RWPE2 (cell line): ENCODE data around the gene C4orf33.

Source experiments
- ATAC-seq: fragments of 200-7000 bp; cut with Tn5 transposase; 3 replicates; pipeline ENCODE4 v1.9.1; 2021; ENCODE audit warnings: low read depth
- DNase-seq: peaks from one replicate; pipeline ENCODE4 v3.0.0-alpha.2; 2020; ENCODE audit warnings: low spot score
- H3K27ac ChIP-seq: fragments of 450-650 bp; 2 replicates; pipeline ENCODE4 v1.5.1; 2017; ENCODE audit warnings: mild to moderate bottlenecking; ENCODE audit not compliant: poor library complexity, severe bottlenecking
- H3K27me3 ChIP-seq: fragments of 250-450 bp; sonication (Bioruptor Pico); 2 replicates; pipeline ENCODE4 v1.5.1; 2021; ENCODE audit warnings: mild to moderate bottlenecking, moderate library complexity; ENCODE audit not compliant: insufficient read depth, poor library complexity, severe bottlenecking
- H3K36me3 ChIP-seq: fragments of 250-450 bp; sonication (Bioruptor Pico); 2 replicates; pipeline ENCODE4 v1.5.1; 2020; ENCODE audit warnings: low read depth, mild to moderate bottlenecking, moderate library complexity
- H3K4me1 ChIP-seq: fragments of 250-450 bp; sonication (Bioruptor Pico); 2 replicates; pipeline ENCODE4 v1.5.1; 2021; ENCODE audit warnings: mild to moderate bottlenecking, moderate library complexity; ENCODE audit not compliant: insufficient read depth, poor library complexity, severe bottlenecking
- H3K4me3 ChIP-seq: fragments of 250-450 bp; sonication (Bioruptor Pico); 2 replicates; pipeline ENCODE4 v1.5.1; 2021; ENCODE audit warnings: mild to moderate bottlenecking, moderate library complexity; ENCODE audit not compliant: severe bottlenecking
- H3K9me3 ChIP-seq: fragments of 250-450 bp; sonication (Bioruptor Pico); 2 replicates; pipeline ENCODE4 v1.5.1; 2021; ENCODE audit warnings: mild to moderate bottlenecking, moderate library complexity; ENCODE audit not compliant: severe bottlenecking
- CTCF ChIP-seq: fragments of 450-650 bp; IDR thresholded peaks from one replicate; pipeline ENCODE4 v1.5.1; 2017; ENCODE audit warnings: mild to moderate bottlenecking, moderate library complexity; ENCODE audit not compliant: poor library complexity, severe bottlenecking

The C4orf33 gene

GRCh38 chr4:129077326-129077725, 18.6 kb upstream of the C4orf33 start:
- ATAC-seq = no peak
- H3K27me3 ChIP-seq = no peaks in the 10 kb centered on the region
- H3K9me3 ChIP-seq = no peaks in the 10 kb centered on the region

GRCh38 chr4:129080129-129080528, 15.8 kb upstream of the C4orf33 start:
- no peak for TF ChIP-seq CTCF
- DNase-seq = no peak
- H3K36me3 ChIP-seq = peaks cover 21% of the 10 kb centered on the region
- no peaks in the 10 kb centered on the region for H3K9me3 ChIP-seq
- no peaks in the 10 kb centered on the region for H3K27me3 ChIP-seq
- no peak overlapping the region for H3K4me3 ChIP-seq
- no peak overlapping the region for H3K27ac ChIP-seq
- no peaks in the 10 kb centered on the region for H3K4me1 ChIP-seq
- ATAC-seq = no peak

More at GRCh38 chr4:129077326-129077725, 18.6 kb upstream of the C4orf33 start:
- no peak overlapping the region for H3K27ac ChIP-seq
- no peaks in the 10 kb centered on the region for H3K4me1 ChIP-seq
- no peak overlapping the region for H3K4me3 ChIP-seq
- TF ChIP-seq CTCF = no peak
- no peak for DNase-seq
- peaks cover 30% of the 10 kb centered on the region for H3K36me3 ChIP-seq

GRCh38 chr4:129082302-129082701, 13.7 kb upstream of the C4orf33 start:
- no peaks in the 10 kb centered on the region for H3K4me1 ChIP-seq
- TF ChIP-seq CTCF = no peak
- DNase-seq (no peak), ATAC-seq (no peak)
- no peak overlapping the region for H3K4me3 ChIP-seq
- peaks cover 21% of the 10 kb centered on the region for H3K36me3 ChIP-seq
- no peaks in the 10 kb centered on the region for H3K27me3 ChIP-seq
- peaks cover 4% of the 10 kb centered on the region for H3K9me3 ChIP-seq
- H3K27ac ChIP-seq = no peak overlapping the region

GRCh38 chr4:129085472-129085871, 10.5 kb upstream of the C4orf33 start:
- no peak for DNase-seq
- no peak overlapping the region for H3K4me3 ChIP-seq

GRCh38 chr4:129087516-129087915, 8.4 kb upstream of the C4orf33 start:
- Histone ChIP-seq H3K27me3 (no peaks in the 10 kb centered on the region), H3K4me3 (no peak overlapping the region), H3K9me3 (peaks cover 4% of the 10 kb centered on the region), H3K36me3 (no peaks in the 10 kb centered on the region), H3K27ac (no peak overlapping the region), H3K4me1 (peaks cover 6% of the 10 kb centered on the region)
- ATAC-seq = no peak
- DNase-seq = no peak
- TF ChIP-seq CTCF = no peak

More at GRCh38 chr4:129085472-129085871, 10.5 kb upstream of the C4orf33 start:
- H3K27ac ChIP-seq = no peak overlapping the region
- peaks cover 4% of the 10 kb centered on the region for H3K4me1 ChIP-seq
- ATAC-seq = no peak
- TF ChIP-seq CTCF = no peak
- peaks cover 4% of the 10 kb centered on the region for H3K9me3 ChIP-seq
- H3K27me3 ChIP-seq = no peaks in the 10 kb centered on the region
- H3K36me3 ChIP-seq = peaks cover 17% of the 10 kb centered on the region
